Heart right ventricle (tissue), 16 donors: ENCODE measurements around the gene ZFPM1. TPM values are rescaled to one million over a fixed set of nuclear protein-coding genes. Genes with fewer than 3 reads are reported as not detected.

Experiments used
- ATAC-seq, 8 donors: fragments of 200-7000 bp; cut with Tn5 transposase; one replicate each; pipeline ENCODE4 v1.9.1; 2020; ENCODE audit warnings: mild to moderate bottlenecking in 8 of 8, moderate library complexity in 8 of 8, moderate number of reproducible peaks in 1 of 8
- DNase-seq, 2 donors: peaks; one replicate each; pipeline ENCODE4 v3.0.0-alpha.2; 2020
- H3K27ac ChIP-seq, 10 donors: fragments of 200-600 bp; sonication (generic) in 2 of 10; one replicate each; pipeline versions ENCODE4 v1.5.0 to v1.8.0; 2020 to 2022; ENCODE audit warnings: mild to moderate bottlenecking in 3 of 10
- H3K27me3 ChIP-seq, 7 donors: fragments of 200-600 bp; one replicate each; pipeline ENCODE4 v1.8.0; 2021 to 2022; ENCODE audit warnings: mild to moderate bottlenecking in 2 of 7
- H3K36me3 ChIP-seq, 9 donors: fragments of 200-600 bp; sonication (generic) in 1 of 9; one replicate each; pipeline versions ENCODE4 v1.5.0 to v1.8.0; 2020 to 2022; ENCODE audit warnings: mild to moderate bottlenecking in 2 of 9
- H3K4me1 ChIP-seq, 9 donors: fragments of 200-600 bp; sonication (generic) in 1 of 9; one replicate each; pipeline versions ENCODE4 v1.5.0 to v1.8.0; 2020 to 2022; ENCODE audit warnings: mild to moderate bottlenecking in 4 of 9
- H3K4me3 ChIP-seq, 10 donors: fragments of 200-600 bp; sonication (generic) in 2 of 10; one replicate each; pipeline versions ENCODE4 v1.5.0 to v1.8.0; 2020 to 2022; ENCODE audit warnings: mild to moderate bottlenecking in 7 of 10, moderate library complexity in 2 of 10
- H3K9me3 ChIP-seq, 11 donors: fragments of 200-600 bp in 10 of 11; sonication (generic) in 2 of 11; one replicate each; pipeline versions ENCODE4 v1.5.0 to v1.8.0; 2013 to 2022; ENCODE audit warnings: mild to moderate bottlenecking in 2 of 11, control low read depth in 1 of 11, moderate library complexity in 1 of 11
- WGBS, 2 donors: extraction: QIAGEN DNeasy Blood & Tissue Kit; methylation state at CpG; one replicate each; pipeline ENCODE4 v1.1.7; 2013; ENCODE audit warnings: inconsistent platforms in 1 of 2; 5-methylcytosine and 5-hydroxymethylcytosine counted together
- intact Hi-C, 10 donors: fragments of 100-400 bp; cut with DNase I; formaldehyde crosslinking; loops; one replicate each; pipeline versions ENCODE4 v1.11.1 to v1.14.2; 2022
- polyA plus RNA-seq, 2 donors: library from polyadenylated mRNA; stranded (reverse); fragments of 200-250 nt; gene quantifications; one replicate each; pipeline ENCODE4 v1.2.3, GENCODE V29; 2013
- total RNA-seq, 10 donors: library from RNA; stranded (reverse); fragmentation: NEBNext Ultra II Directional in 3 of 10; extraction: Animal tissue kit (Norgen Biotek cat#: 25700) in 3 of 10; gene quantifications; one replicate each; pipeline versions ENCODE4 v1.2.1 to v1.2.4, GENCODE V29; 2021 to 2023
- TF ChIP-seq, protein P1 (sequence below), 9 donors: fragments of 200-600 bp; sonication (generic) in 2 of 9; IDR thresholded peaks; one replicate each; pipeline versions ENCODE4 v1.5.0 to v1.8.0; 2021 to 2022; ENCODE audit warnings: antibody characterized with exemption in 9 of 9, mild to moderate bottlenecking in 5 of 9, moderate library complexity in 1 of 9
- donor health status: Arrhythmogenic right ventricular cardiomyopathy.
- donor health status: ischemic (EF 13 %, LVEDD 7.1; RV severe dilation, severe dysfunction).
- donor health status: healthy with polysubstance abuse.
- donor health status: DM: no; HTN: yes; CAD: no.
- donor health status: DM: no; HTN: no; CAD: no.
- donor health status: ischemic (EF 25% LVEDD 6.9; RV normal size, moderate dysfunction).
- donor health status: ischemic (EF 25% LVEDD 5.7; RV mildly dilated, moderate dysfunction).
- donor health status: healthy.
- donor health status: DM: yes; HTN: yes; CAD: no.
- donor health status: Ischemic cardiomyopathy.
- donor health status: ischemic (EF 35%, LVEDD 5.7; RV mildly dilated, moderate dysfunction).
- donor health status: nonischemic (EF 11% LVEDD 7.7; RV severe dilation, severe dysfunction).
- donor health status: DM: yes; HTN: yes; CAD: no.
- donor health status: PGD.
- donor health status: ischemic (EF 29% LVEDD 5.4; RV normal size, mild dysfunction).
- donor health status: nonischemic (EF 23%, LVEDD 6.1; RV moderate dilation, normal function).

The ZFPM1 gene
- total and polyA plus RNA-seq, 12 donors: 2.0 to 10.4 (median 4.4) TPM

GRCh38 chr16:88560714-88561484 is 107.8 kb downstream of the ZFPM1 start:
- Histone ChIP-seq H3K4me1 (peaks cover 0 to 16% (median 8%) of the 10 kb centered on the region in 9 donors), H3K36me3 (no peaks in the 10 kb centered on the region), H3K4me3 (no peak overlapping the region), H3K27ac (no peak overlapping the region), H3K9me3 (no peaks in the 10 kb centered on the region), H3K27me3 (peaks cover 0 to 26% (median 19%) of the 10 kb centered on the region in 7 donors)
- DNase-seq (no peak), ATAC-seq (no peak)
- 62 to 63% methylated on average over 22 of the region's 22 CpGs for WGBS, 2 donors
- intact Hi-C loops: loop anchor here in 3 of 10 donors (2.0 to 10.0 kb wide), 3 partner anchors 114 to 118 kb away; no protein-coding TSS in a partner anchor
- TF ChIP-seq, protein P1, sequence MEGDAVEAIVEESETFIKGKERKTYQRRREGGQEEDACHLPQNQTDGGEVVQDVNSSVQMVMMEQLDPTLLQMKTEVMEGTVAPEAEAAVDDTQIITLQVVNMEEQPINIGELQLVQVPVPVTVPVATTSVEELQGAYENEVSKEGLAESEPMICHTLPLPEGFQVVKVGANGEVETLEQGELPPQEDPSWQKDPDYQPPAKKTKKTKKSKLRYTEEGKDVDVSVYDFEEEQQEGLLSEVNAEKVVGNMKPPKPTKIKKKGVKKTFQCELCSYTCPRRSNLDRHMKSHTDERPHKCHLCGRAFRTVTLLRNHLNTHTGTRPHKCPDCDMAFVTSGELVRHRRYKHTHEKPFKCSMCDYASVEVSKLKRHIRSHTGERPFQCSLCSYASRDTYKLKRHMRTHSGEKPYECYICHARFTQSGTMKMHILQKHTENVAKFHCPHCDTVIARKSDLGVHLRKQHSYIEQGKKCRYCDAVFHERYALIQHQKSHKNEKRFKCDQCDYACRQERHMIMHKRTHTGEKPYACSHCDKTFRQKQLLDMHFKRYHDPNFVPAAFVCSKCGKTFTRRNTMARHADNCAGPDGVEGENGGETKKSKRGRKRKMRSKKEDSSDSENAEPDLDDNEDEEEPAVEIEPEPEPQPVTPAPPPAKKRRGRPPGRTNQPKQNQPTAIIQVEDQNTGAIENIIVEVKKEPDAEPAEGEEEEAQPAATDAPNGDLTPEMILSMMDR (IDR thresholded peaks at IDR 0.05): no peak

- Histone ChIP-seq H3K27ac (no peak overlapping the region), H3K4me1 (peaks cover 0 to 16% (median 8%) of the 10 kb centered on the region in 9 donors), H3K36me3 (no peaks in the 10 kb centered on the region), H3K4me3 (peak overlapping the region in 6 of 10 donors; percentile 14 to 38 (median 34)), H3K9me3 (no peaks in the 10 kb centered on the region), H3K27me3 (peaks cover 0 to 20% (median 15%) of the 10 kb centered on the region in 7 donors)
- 29 to 31% methylated on average over 21 to 23 of the region's 24 CpGs for WGBS, 2 donors
- DNase-seq (peak; percentile 34 to 36), ATAC-seq (peak; percentile 18 to 62 (median 42))
- intact Hi-C loops: loop anchor here in 7 of 10 donors (2.0 to 10.0 kb wide), 3 partner anchors 114 to 119 kb away; no protein-coding TSS in a partner anchor
- TF ChIP-seq, protein P1 (IDR thresholded peaks at IDR 0.05): peak; percentile 49 to 72 (median 63)
Measured at GRCh38 chr16:88561485-88562359, 108.6 kb downstream of the ZFPM1 start.

DNA sequence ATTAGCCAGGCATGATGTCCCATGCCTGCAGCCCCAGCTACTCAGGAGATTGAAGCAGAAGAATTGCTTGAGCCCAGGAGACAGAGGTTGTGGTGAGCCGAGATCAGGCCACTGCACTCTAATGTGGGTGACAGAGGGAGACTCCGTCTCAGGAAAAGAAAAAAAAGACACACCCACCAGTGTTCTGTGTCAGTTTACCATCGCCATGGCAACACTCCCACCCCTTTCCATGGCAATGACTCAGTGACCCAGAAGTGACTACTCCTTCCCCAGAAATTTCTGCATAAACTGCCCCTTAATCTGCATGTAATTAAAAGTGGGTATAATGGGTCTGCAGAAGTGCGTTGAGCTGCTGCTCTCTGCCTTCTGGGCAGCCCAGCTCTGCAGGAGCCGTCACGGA is 113.1 kb downstream of the ZFPM1 start:
- DNase-seq (no peak), ATAC-seq (no peak)
- intact Hi-C loops: loop anchor here in 2 of 10 donors (5.0 to 10.0 kb wide), 2 partner anchors 34 to 121 kb away; no protein-coding TSS in a partner anchor
- Histone ChIP-seq H3K4me3 (no peak overlapping the region), H3K27me3 (no peaks in the 10 kb centered on the region), H3K36me3 (no peaks in the 10 kb centered on the region), H3K4me1 (peaks cover 1 to 21% (median 15%) of the 10 kb centered on the region in 9 donors), H3K27ac (no peak overlapping the region), H3K9me3 (no peaks in the 10 kb centered on the region)
- TF ChIP-seq, protein P1 (IDR thresholded peaks at IDR 0.05): no peak
- 71 to 73% methylated on average over 6 of the region's 6 CpGs for WGBS, 2 donors
